ENCODE measurements around the gene TRRAP.

DNA sequence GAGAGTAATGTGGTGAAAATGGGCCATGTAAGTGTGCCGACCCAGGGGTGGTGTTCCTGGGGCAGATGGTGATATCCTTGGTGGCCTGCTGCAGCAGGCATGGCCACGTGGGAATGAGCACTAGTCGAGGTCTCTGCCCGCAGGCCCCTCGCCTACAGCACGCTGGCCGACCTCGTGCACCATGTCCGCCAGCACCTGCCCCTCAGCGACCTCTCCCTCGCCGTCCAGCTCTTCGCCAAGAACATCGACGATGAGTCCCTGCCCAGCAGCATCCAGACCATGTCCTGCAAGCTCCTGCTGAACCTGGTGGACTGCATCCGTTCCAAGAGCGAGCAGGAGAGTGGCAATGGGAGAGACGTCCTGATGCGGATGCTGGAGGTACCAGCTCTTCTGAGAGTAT is 30.3 kb downstream of the TRRAP start:
- TF ChIP-seq POLR2AphosphoS5 (IDR thresholded peaks at IDR 0.05; ENCODE audit: low read depth): no peak
- TF ChIP-seq, protein P1, sequence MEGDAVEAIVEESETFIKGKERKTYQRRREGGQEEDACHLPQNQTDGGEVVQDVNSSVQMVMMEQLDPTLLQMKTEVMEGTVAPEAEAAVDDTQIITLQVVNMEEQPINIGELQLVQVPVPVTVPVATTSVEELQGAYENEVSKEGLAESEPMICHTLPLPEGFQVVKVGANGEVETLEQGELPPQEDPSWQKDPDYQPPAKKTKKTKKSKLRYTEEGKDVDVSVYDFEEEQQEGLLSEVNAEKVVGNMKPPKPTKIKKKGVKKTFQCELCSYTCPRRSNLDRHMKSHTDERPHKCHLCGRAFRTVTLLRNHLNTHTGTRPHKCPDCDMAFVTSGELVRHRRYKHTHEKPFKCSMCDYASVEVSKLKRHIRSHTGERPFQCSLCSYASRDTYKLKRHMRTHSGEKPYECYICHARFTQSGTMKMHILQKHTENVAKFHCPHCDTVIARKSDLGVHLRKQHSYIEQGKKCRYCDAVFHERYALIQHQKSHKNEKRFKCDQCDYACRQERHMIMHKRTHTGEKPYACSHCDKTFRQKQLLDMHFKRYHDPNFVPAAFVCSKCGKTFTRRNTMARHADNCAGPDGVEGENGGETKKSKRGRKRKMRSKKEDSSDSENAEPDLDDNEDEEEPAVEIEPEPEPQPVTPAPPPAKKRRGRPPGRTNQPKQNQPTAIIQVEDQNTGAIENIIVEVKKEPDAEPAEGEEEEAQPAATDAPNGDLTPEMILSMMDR (IDR thresholded peaks at IDR 0.05; ENCODE audit: insufficient read depth, low read length): no peak
- TF ChIP-seq, protein P2, sequence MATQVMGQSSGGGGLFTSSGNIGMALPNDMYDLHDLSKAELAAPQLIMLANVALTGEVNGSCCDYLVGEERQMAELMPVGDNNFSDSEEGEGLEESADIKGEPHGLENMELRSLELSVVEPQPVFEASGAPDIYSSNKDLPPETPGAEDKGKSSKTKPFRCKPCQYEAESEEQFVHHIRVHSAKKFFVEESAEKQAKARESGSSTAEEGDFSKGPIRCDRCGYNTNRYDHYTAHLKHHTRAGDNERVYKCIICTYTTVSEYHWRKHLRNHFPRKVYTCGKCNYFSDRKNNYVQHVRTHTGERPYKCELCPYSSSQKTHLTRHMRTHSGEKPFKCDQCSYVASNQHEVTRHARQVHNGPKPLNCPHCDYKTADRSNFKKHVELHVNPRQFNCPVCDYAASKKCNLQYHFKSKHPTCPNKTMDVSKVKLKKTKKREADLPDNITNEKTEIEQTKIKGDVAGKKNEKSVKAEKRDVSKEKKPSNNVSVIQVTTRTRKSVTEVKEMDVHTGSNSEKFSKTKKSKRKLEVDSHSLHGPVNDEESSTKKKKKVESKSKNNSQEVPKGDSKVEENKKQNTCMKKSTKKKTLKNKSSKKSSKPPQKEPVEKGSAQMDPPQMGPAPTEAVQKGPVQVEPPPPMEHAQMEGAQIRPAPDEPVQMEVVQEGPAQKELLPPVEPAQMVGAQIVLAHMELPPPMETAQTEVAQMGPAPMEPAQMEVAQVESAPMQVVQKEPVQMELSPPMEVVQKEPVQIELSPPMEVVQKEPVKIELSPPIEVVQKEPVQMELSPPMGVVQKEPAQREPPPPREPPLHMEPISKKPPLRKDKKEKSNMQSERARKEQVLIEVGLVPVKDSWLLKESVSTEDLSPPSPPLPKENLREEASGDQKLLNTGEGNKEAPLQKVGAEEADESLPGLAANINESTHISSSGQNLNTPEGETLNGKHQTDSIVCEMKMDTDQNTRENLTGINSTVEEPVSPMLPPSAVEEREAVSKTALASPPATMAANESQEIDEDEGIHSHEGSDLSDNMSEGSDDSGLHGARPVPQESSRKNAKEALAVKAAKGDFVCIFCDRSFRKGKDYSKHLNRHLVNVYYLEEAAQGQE (IDR thresholded peaks at IDR 0.05; ENCODE audit: insufficient replicate concordance, low read depth): no peak
